B cell (primary cell): Measurements from ENCODE around the gene AFF2. TPM values are rescaled to one million over a fixed set of nuclear protein-coding genes. Genes with fewer than 3 reads are reported as not detected.

ENCODE experiments used
- ATAC-seq: fragments of 200-7000 bp; cut with Tn5 transposase; one replicate; pipeline ENCODE4 v1.10.0; 2021; ENCODE audit warnings: low read depth, mild to moderate bottlenecking, moderate number of reproducible peaks, moderate library complexity
- CTCF ChIA-PET: fragments of 350-600 bp; sonication (Branson Sonifier 250); formaldehyde crosslinking; loops from one replicate; lab custom pipeline; 2021; ENCODE audit warnings: antibody characterized with exemption, inconsistent platforms; lab: Charles Lee
- POLR2A ChIA-PET: fragments of 350-600 bp; sonication (Branson Sonifier 250); formaldehyde crosslinking; loops from one replicate; lab custom pipeline; 2021; ENCODE audit warnings: antibody characterized with exemption; lab: Charles Lee
- DNase-seq: peaks from one replicate; pipeline ENCODE4 v3.0.0; 2013
- H2AFZ ChIP-seq: 2 replicates; pipeline ENCODE4 v1.6.1; 2012; ENCODE audit warnings: mild to moderate bottlenecking, low read depth, low read length; ENCODE audit not compliant: insufficient read depth, poor library complexity, severe bottlenecking
- H3K27ac ChIP-seq, 2 donors: 1 replicate in 1 of 2; 2 replicates in 1 of 2; pipeline ENCODE4 v1.5.1; 2012 to 2013; ENCODE audit warnings: low read length in 2 of 2, mild to moderate bottlenecking in 2 of 2, moderate library complexity in 1 of 2
- H3K27me3 ChIP-seq, 4 experiments: fragments of 200-600 bp in 1 of 4; sonication (generic) in 1 of 4; replicated peaks in 1 of 4; 1 replicate in 2 of 4; 2 replicates in 2 of 4; pipeline versions ENCODE4 v1.6.1 to v1.7.0; 2013 to 2016; ENCODE audit warnings: low read length in 3 of 4, mild to moderate bottlenecking in 2 of 4, mixed read lengths in 1 of 4, moderate library complexity in 1 of 4; ENCODE audit not compliant: insufficient read depth in 4 of 4, control insufficient read depth in 3 of 4; ENCODE audit errors: control extremely low read depth in 1 of 4
- H3K36me3 ChIP-seq, 2 experiments: replicated peaks in 1 of 2; 1 replicate in 1 of 2; 2 replicates in 1 of 2; pipeline versions ENCODE4 v1.6.1 to v1.7.1; 2013; ENCODE audit warnings: low read length in 1 of 2; ENCODE audit not compliant: insufficient read depth in 2 of 2, control insufficient read depth in 1 of 2; ENCODE audit errors: control extremely low read depth in 1 of 2, extremely low read depth in 1 of 2
- H3K4me1 ChIP-seq, 2 donors: fragments of 200-600 bp in 1 of 2; sonication (generic) in 1 of 2; 1 replicate in 1 of 2; 2 replicates in 1 of 2; pipeline versions ENCODE4 v1.5.1 to v1.6.1; 2013 to 2017; ENCODE audit warnings: low read length in 2 of 2; ENCODE audit not compliant: control insufficient read depth in 2 of 2, insufficient read depth in 2 of 2
- H3K4me2 ChIP-seq: replicated peaks from 2 replicates; pipeline ENCODE3; 2012; ENCODE audit warnings: mild to moderate bottlenecking, low read depth, low read length; ENCODE audit not compliant: poor library complexity, severe bottlenecking
- H3K4me3 ChIP-seq, 5 experiments: fragments of 200-600 bp in 1 of 5; sonication (generic) in 1 of 5; 1 replicate in 3 of 5; 2 replicates in 2 of 5; pipeline versions ENCODE4 v1.5.1 to v1.7.0; 2011 to 2016; ENCODE audit warnings: low read length in 4 of 5, mild to moderate bottlenecking in 4 of 5, low read depth in 2 of 5, control low read depth in 1 of 5, moderate library complexity in 1 of 5; ENCODE audit not compliant: insufficient read depth in 1 of 5; ENCODE audit errors: control extremely low read depth in 1 of 5, extremely low read depth in 1 of 5
- H3K79me2 ChIP-seq: fragments of 200-600 bp; sonication (generic); one replicate; pipeline ENCODE4 v1.6.0; 2016; ENCODE audit warnings: low read length; ENCODE audit not compliant: control insufficient read depth, insufficient read depth
- H3K9ac ChIP-seq: fragments of 200-600 bp; sonication (generic); 2 replicates; pipeline ENCODE4 v1.6.1; 2017; ENCODE audit warnings: mild to moderate bottlenecking, low read length, moderate library complexity
- H3K9me3 ChIP-seq, 3 donors: one replicate each; pipeline versions ENCODE4 v1.6.1 to v1.7.1; 2013; ENCODE audit warnings: low read length in 2 of 3; ENCODE audit not compliant: control insufficient read depth in 2 of 3, insufficient read depth in 1 of 3; ENCODE audit errors: control extremely low read depth in 1 of 3
- H4K20me1 ChIP-seq: 2 replicates; pipeline ENCODE4 v1.6.0; 2012; ENCODE audit warnings: mild to moderate bottlenecking, low read length; ENCODE audit not compliant: insufficient read depth, control insufficient read depth, poor library complexity, severe bottlenecking
- H3K27ac Mint-ChIP-seq: one replicate; pipeline ENCODE4 v1.8.0; 2021; ENCODE audit warnings: mixed read lengths
- H3K27me3 Mint-ChIP-seq: one replicate; pipeline ENCODE4 v1.8.0; 2021; ENCODE audit warnings: mixed read lengths
- H3K4me1 Mint-ChIP-seq: one replicate; pipeline ENCODE4 v1.8.0; 2021; ENCODE audit warnings: mixed read lengths
- H3K4me3 Mint-ChIP-seq: one replicate; pipeline ENCODE4 v1.8.0; 2021; ENCODE audit warnings: mixed read lengths
- H3K9me3 Mint-ChIP-seq: one replicate; pipeline ENCODE4 v1.8.0; 2022; ENCODE audit warnings: mixed read lengths; ENCODE audit not compliant: insufficient read depth
- EZH2 ChIP-seq: IDR thresholded peaks from 2 replicates; pipeline ENCODE4 v1.6.1; 2012; ENCODE audit warnings: borderline replicate concordance, low read depth, mild to moderate bottlenecking, moderate library complexity, low read length; ENCODE audit not compliant: insufficient read depth, poor library complexity, severe bottlenecking
- intact Hi-C: fragments of 100-400 bp; cut with micrococcal nuclease; formaldehyde crosslinking; loops from one replicate; pipeline ENCODE4 v1.10.0; 2022
- polyA plus RNA-seq: library from polyadenylated mRNA; depleted of rRNA; stranded (reverse); fragments of >200 nt; gene quantifications from 2 replicates; pipeline ENCODE4 v1.2.3, GENCODE V29; 2012
- total RNA-seq, 2 donors: library from RNA; stranded (reverse); fragments of 120-200 nt in 1 of 2; gene quantifications; 1 replicate in 1 of 2; 2 replicates in 1 of 2; pipeline versions ENCODE4 v1.2.3 to v1.2.4, GENCODE V29; 2013 to 2022
- TF ChIP-seq, protein P1 (sequence below): fragments of 200-600 bp; IDR thresholded peaks from one replicate; pipeline ENCODE4 v1.8.0; 2022; ENCODE audit warnings: antibody characterized with exemption, mild to moderate bottlenecking

AFF2 gene
- total and polyA plus RNA-seq, 2 donors (not counting 1 experiment from before 2014, with no cell fraction given), result 0.06 to 12.0 TPM

- Mint-ChIP-seq H3K4me1 (no peaks in the 10 kb centered on the region), H3K4me3 (no peak overlapping the region), H3K27ac (no peak overlapping the region), H3K27me3 (no peaks in the 10 kb centered on the region), H3K9me3 (no peaks in the 10 kb centered on the region)
- ChIA-PET CTCF (no interaction called here), POLR2A (no interaction called here)
- ATAC-seq, result no peak
- H3K4me1 ChIP-seq, result no peaks in the 10 kb centered on the region
- H3K27me3 ChIP-seq, result no peaks in the 10 kb centered on the region
- no peak overlapping the region for H3K4me2 ChIP-seq
- no peak overlapping the region for H3K9ac ChIP-seq
- H3K36me3 ChIP-seq, result no peaks in the 10 kb centered on the region
- no peaks in the 10 kb centered on the region for H3K9me3 ChIP-seq
- DNase-seq, result no peak
- intact Hi-C loops, result no loop called here
- H4K20me1 ChIP-seq, result no peaks in the 10 kb centered on the region
- H3K79me2 ChIP-seq, result no peaks in the 10 kb centered on the region
- no peak overlapping the region for H3K27ac ChIP-seq
- no peak overlapping the region for H2AFZ ChIP-seq
- H3K4me3 ChIP-seq, result no peak overlapping the region
- TF ChIP-seq EZH2, result no peak
- TF ChIP-seq, protein P1, sequence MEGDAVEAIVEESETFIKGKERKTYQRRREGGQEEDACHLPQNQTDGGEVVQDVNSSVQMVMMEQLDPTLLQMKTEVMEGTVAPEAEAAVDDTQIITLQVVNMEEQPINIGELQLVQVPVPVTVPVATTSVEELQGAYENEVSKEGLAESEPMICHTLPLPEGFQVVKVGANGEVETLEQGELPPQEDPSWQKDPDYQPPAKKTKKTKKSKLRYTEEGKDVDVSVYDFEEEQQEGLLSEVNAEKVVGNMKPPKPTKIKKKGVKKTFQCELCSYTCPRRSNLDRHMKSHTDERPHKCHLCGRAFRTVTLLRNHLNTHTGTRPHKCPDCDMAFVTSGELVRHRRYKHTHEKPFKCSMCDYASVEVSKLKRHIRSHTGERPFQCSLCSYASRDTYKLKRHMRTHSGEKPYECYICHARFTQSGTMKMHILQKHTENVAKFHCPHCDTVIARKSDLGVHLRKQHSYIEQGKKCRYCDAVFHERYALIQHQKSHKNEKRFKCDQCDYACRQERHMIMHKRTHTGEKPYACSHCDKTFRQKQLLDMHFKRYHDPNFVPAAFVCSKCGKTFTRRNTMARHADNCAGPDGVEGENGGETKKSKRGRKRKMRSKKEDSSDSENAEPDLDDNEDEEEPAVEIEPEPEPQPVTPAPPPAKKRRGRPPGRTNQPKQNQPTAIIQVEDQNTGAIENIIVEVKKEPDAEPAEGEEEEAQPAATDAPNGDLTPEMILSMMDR, result no peak
These were observed 393.0 kb downstream of the AFF2 start for GRCh38 chrX:148893395-148893794.

- Mint-ChIP-seq H3K27me3 (no peaks in the 10 kb centered on the region), H3K4me1 (no peaks in the 10 kb centered on the region), H3K9me3 (no peaks in the 10 kb centered on the region), H3K27ac (no peak overlapping the region), H3K4me3 (no peak overlapping the region)
- intact Hi-C loops, result no loop called here
- no peak for TF ChIP-seq EZH2
- TF ChIP-seq, protein P1, result no peak
- H3K27me3 ChIP-seq, result no peaks in the 10 kb centered on the region
- H3K27ac ChIP-seq, result no peak overlapping the region
- H3K4me3 ChIP-seq, result no peak overlapping the region
- H2AFZ ChIP-seq, result no peak overlapping the region
- H3K9ac ChIP-seq, result no peak overlapping the region
- H4K20me1 ChIP-seq, result no peaks in the 10 kb centered on the region
- no peak overlapping the region for H3K4me2 ChIP-seq
- H3K4me1 ChIP-seq, result no peaks in the 10 kb centered on the region
- H3K9me3 ChIP-seq, result no peaks in the 10 kb centered on the region
- H3K79me2 ChIP-seq, result no peaks in the 10 kb centered on the region
- ATAC-seq (no peak), DNase-seq (no peak)
- CTCF ChIA-PET, result no interaction called here
- H3K36me3 ChIP-seq, result no peaks in the 10 kb centered on the region
- POLR2A ChIA-PET, result no interaction called here
These were observed 402.2 kb downstream of the AFF2 start for GRCh38 chrX:148902581-148902980.
